H1 (cell line): ENCODE measurements around the gene RFT1. TPM values are rescaled to one million over a fixed set of nuclear protein-coding genes. Genes with fewer than 3 reads are reported as not detected.

Experiments used
- CTCF ChIA-PET: fragments of 300-600 bp; sonication (Branson Sonifier 250); formaldehyde crosslinking; loops from one replicate; lab custom pipeline; 2021; ENCODE audit not compliant: partially characterized antibody; lab: Charles Lee
- POLR2A ChIA-PET: fragments of 300-600 bp; sonication (Branson Sonifier 250); formaldehyde crosslinking; loops from one replicate; lab custom pipeline; 2021; ENCODE audit warnings: inconsistent platforms; ENCODE audit not compliant: partially characterized antibody; lab: Charles Lee
- DNase-seq, 2 experiments: peaks; one replicate each; pipeline versions ENCODE4 v3.0.0 to v3.0.0-alpha.2; 2010 to 2022; ENCODE audit warnings: low spot score in 2 of 2, low read depth in 1 of 2, mixed read lengths in 1 of 2
- FAIRE-seq: peaks from 2 replicates; lab custom pipeline; 2011; peaks lifted over from hg19 to GRCh38; lab: Jason Lieb, UNC
- H2AFZ ChIP-seq: 2 replicates; pipeline ENCODE4 v1.8.1; 2012; ENCODE audit warnings: low read length, inconsistent platforms
- H2AK5ac ChIP-seq: 2 replicates; pipeline ENCODE4 v1.6.1; 2013; ENCODE audit warnings: low read depth, low read length
- H2BK120ac ChIP-seq: replicated peaks from 2 replicates; pipeline ENCODE3; 2013; ENCODE audit warnings: low read depth, low read length, inconsistent platforms
- H2BK12ac ChIP-seq: 2 replicates; pipeline ENCODE4 v1.6.1; 2013; ENCODE audit warnings: low read depth, low read length
- H2BK15ac ChIP-seq: 2 replicates; pipeline ENCODE4 v1.6.1; 2013; ENCODE audit warnings: low read length
- H2BK20ac ChIP-seq: 2 replicates; pipeline ENCODE4 v1.6.1; 2013; ENCODE audit warnings: low read length
- H2BK5ac ChIP-seq: 2 replicates; pipeline ENCODE4 v1.6.1; 2013; ENCODE audit warnings: low read depth, low read length
- H3K14ac ChIP-seq: 2 replicates; pipeline ENCODE4 v1.6.1; 2013; ENCODE audit warnings: inconsistent platforms; ENCODE audit not compliant: insufficient read length
- H3K18ac ChIP-seq: 2 replicates; pipeline ENCODE4 v1.6.1; 2013; ENCODE audit warnings: low read length; ENCODE audit errors: extremely low read depth
- H3K23ac ChIP-seq: 2 replicates; pipeline ENCODE4 v1.6.1; 2013; ENCODE audit warnings: inconsistent platforms; ENCODE audit not compliant: insufficient read length
- H3K23me2 ChIP-seq: 2 replicates; pipeline ENCODE4 v1.6.1; 2013; ENCODE audit warnings: low read depth, low read length
- H3K27ac ChIP-seq: 2 replicates; pipeline ENCODE4 v1.6.1; 2011; ENCODE audit warnings: low read depth, low read length, inconsistent platforms
- H3K27me3 ChIP-seq, 4 experiments: replicated peaks in 1 of 4; 1 replicate in 1 of 4; 2 replicates in 3 of 4; pipeline versions ENCODE4 v1.6.1 to v1.8.1; 2011 to 2013; ENCODE audit warnings: low read length in 3 of 4, mild to moderate bottlenecking in 3 of 4, inconsistent platforms in 2 of 4, mixed read lengths in 2 of 4, moderate library complexity in 1 of 4; ENCODE audit not compliant: control insufficient read depth in 3 of 4, insufficient read depth in 3 of 4; ENCODE audit errors: extremely low read depth in 1 of 4
- H3K36me3 ChIP-seq, 4 experiments: 2 replicates each; pipeline versions ENCODE4 v1.6.1 to v1.8.1; 2011 to 2013; ENCODE audit warnings: mild to moderate bottlenecking in 4 of 4, low read length in 3 of 4, moderate library complexity in 2 of 4, control low read depth in 1 of 4, inconsistent platforms in 1 of 4; ENCODE audit not compliant: insufficient read depth in 4 of 4, control insufficient read depth in 2 of 4
- H3K4ac ChIP-seq: replicated peaks from 2 replicates; pipeline ENCODE3; 2013; ENCODE audit warnings: low read length, low read depth, mixed read lengths, inconsistent platforms; ENCODE audit not compliant: insufficient read length
- H3K4me1 ChIP-seq, 4 experiments: replicated peaks in 1 of 4; 1 replicate in 1 of 4; 2 replicates in 3 of 4; pipeline versions ENCODE4 v1.6.1 to v1.8.1; 2011 to 2013; ENCODE audit warnings: low read length in 3 of 4, inconsistent platforms in 2 of 4, mixed read lengths in 1 of 4; ENCODE audit not compliant: insufficient read depth in 4 of 4, control insufficient read depth in 3 of 4
- H3K4me2 ChIP-seq, 2 experiments: 2 replicates each; pipeline versions ENCODE4 v1.6.1 to v1.8.1; 2011 to 2013; ENCODE audit warnings: low read depth in 2 of 2, low read length in 2 of 2, control low read depth in 1 of 2, inconsistent platforms in 1 of 2, mild to moderate bottlenecking in 1 of 2; ENCODE audit not compliant: insufficient read depth in 1 of 2
- H3K4me3 ChIP-seq, 4 experiments: fragments of 200-600, 300-600 bp in 1 of 4; sonication (generic), shearing (Covaris generic), sonication (Bioruptor Twin) in 1 of 4; 2 replicates each; pipeline versions ENCODE4 v1.5.1 to v1.8.1; 2011 to 2016; ENCODE audit warnings: low read length in 4 of 4, low read depth in 3 of 4, control low read depth in 2 of 4, inconsistent platforms in 2 of 4, mild to moderate bottlenecking in 2 of 4, mixed read lengths in 1 of 4, moderate library complexity in 1 of 4; ENCODE audit not compliant: insufficient read depth in 2 of 4; ENCODE audit errors: extremely low read depth in 1 of 4
- H3K56ac ChIP-seq: replicated peaks from 2 replicates; pipeline ENCODE3; 2013; ENCODE audit warnings: low read depth, mild to moderate bottlenecking, mixed read lengths, low read length, inconsistent platforms; ENCODE audit not compliant: insufficient read length
- H3K79me1 ChIP-seq: 2 replicates; pipeline ENCODE4 v1.6.1; 2013; ENCODE audit warnings: low read depth, low read length, control low read depth
- H3K79me2 ChIP-seq, 2 experiments: 2 replicates each; pipeline versions ENCODE4 v1.6.1 to v1.8.1; 2012 to 2013; ENCODE audit warnings: low read length in 2 of 2, mild to moderate bottlenecking in 2 of 2, inconsistent platforms in 1 of 2; ENCODE audit not compliant: insufficient read depth in 2 of 2, control insufficient read depth in 1 of 2
- H3K9ac ChIP-seq, 4 experiments: replicated peaks in 1 of 4; 1 replicate in 1 of 4; 2 replicates in 3 of 4; pipeline versions ENCODE4 v1.6.1 to v1.8.1; 2011 to 2013; ENCODE audit warnings: low read depth in 3 of 4, low read length in 3 of 4, control low read depth in 2 of 4, mild to moderate bottlenecking in 2 of 4, moderate library complexity in 2 of 4, inconsistent platforms in 1 of 4; ENCODE audit errors: extremely low read depth in 1 of 4
- H3K9me3 ChIP-seq, 2 experiments: 2 replicates each; pipeline versions ENCODE4 v1.6.1 to v1.8.1; 2012 to 2013; ENCODE audit warnings: mild to moderate bottlenecking in 2 of 2, moderate library complexity in 2 of 2, control low read depth in 1 of 2, inconsistent platforms in 1 of 2, low read depth in 1 of 2, low read length in 1 of 2, mixed read lengths in 1 of 2; ENCODE audit not compliant: insufficient read depth in 2 of 2
- H4K20me1 ChIP-seq, 2 experiments: replicated peaks in 1 of 2; 2 replicates each; pipeline versions ENCODE3 to v1.8.1; 2011 to 2013; ENCODE audit warnings: inconsistent platforms in 2 of 2, low read length in 2 of 2, mild to moderate bottlenecking in 1 of 2; ENCODE audit not compliant: insufficient read depth in 2 of 2, control insufficient read depth in 1 of 2
- H4K5ac ChIP-seq: 2 replicates; pipeline ENCODE4 v1.6.1; 2013; ENCODE audit warnings: low read length, low read depth, mixed read lengths, inconsistent platforms; ENCODE audit not compliant: insufficient read length
- H4K8ac ChIP-seq: 2 replicates; pipeline ENCODE4 v1.8.0; 2013; ENCODE audit warnings: mild to moderate bottlenecking, moderate library complexity, low read length, inconsistent platforms; ENCODE audit not compliant: insufficient read depth; ENCODE audit errors: extremely low read depth
- H4K91ac ChIP-seq: replicated peaks from 2 replicates; pipeline ENCODE3; 2013; ENCODE audit warnings: low read length, mixed read lengths, inconsistent platforms; ENCODE audit not compliant: insufficient read length
- CTBP2 ChIP-seq: IDR thresholded peaks from 2 replicates; pipeline ENCODE4 v1.7.0; 2011; ENCODE audit warnings: borderline replicate concordance, mild to moderate bottlenecking, moderate library complexity, mixed read lengths, low read length; ENCODE audit not compliant: insufficient read depth, insufficient read length
- NRF1 ChIP-seq: IDR thresholded peaks from 2 replicates; pipeline ENCODE4 v1.6.1; 2011; ENCODE audit warnings: mild to moderate bottlenecking, low read depth, low read length, improper control_type of control experiment
- POU5F1 ChIP-seq: IDR thresholded peaks from 2 replicates; pipeline ENCODE4 v1.6.1; 2011; ENCODE audit warnings: low read depth, mild to moderate bottlenecking, low read length, moderate library complexity
- SIRT6 ChIP-seq: IDR thresholded peaks from one replicate; pipeline ENCODE4 v1.7.1; 2012; ENCODE audit warnings: low read length, inconsistent platforms
- SIX5 ChIP-seq: IDR thresholded peaks from 2 replicates; pipeline ENCODE4 v1.6.1; 2011; ENCODE audit warnings: mild to moderate bottlenecking, low read depth, low read length
- WGBS, 2 experiments: shearing (Covaris generic) in 1 of 2; methylation state at CpG; one replicate each; pipeline versions ENCODE4 v1.1.6 to v1.1.7; 2013 to 2015; ENCODE audit warnings: low lambda C conversion rate in 2 of 2, mixed read lengths in 2 of 2, inconsistent platforms in 1 of 2, low coverage in 1 of 2, missing lambda C conversion rate in 1 of 2; ENCODE audit not compliant: insufficient replicate concordance in 2 of 2, insufficient coverage in 1 of 2, insufficient read length in 1 of 2; ENCODE audit errors: extremely low coverage in 1 of 2, missing lambda C conversion rate in 1 of 2; 5-methylcytosine and 5-hydroxymethylcytosine counted together
- polyA plus RNA-seq, 7 experiments: library from polyadenylated mRNA; depleted of rRNA in 3 of 7; stranded (reverse) in 5 of 7; unstranded in 2 of 7; fragments of >200 nt in 5 of 7; fragments of 200-250 nt in 2 of 7; gene quantifications; 1 replicate in 5 of 7; 2 replicates in 1 of 7; 4 replicates in 1 of 7; pipeline versions ENCODE4 v1.2.1 to v1.2.3, GENCODE V29; 2011 to 2013; ENCODE audit warnings: missing spikeins in 2 of 7, mixed read lengths in 2 of 7
- total RNA-seq: library from RNA; stranded (reverse); fragmentation: NEBNext Ultra II Directional; extraction: Animal tissue kit (Norgen Biotek cat#: 25700); gene quantifications from 2 replicates; pipeline ENCODE4 v1.2.1, GENCODE V29; 2021

Gene RFT1
- total and polyA plus RNA-seq, 2 of the 8 experiments (the other 6 are each of a cell fraction or from before 2014, with no cell fraction given) = 27.7 to 42.4 TPM

DNA sequence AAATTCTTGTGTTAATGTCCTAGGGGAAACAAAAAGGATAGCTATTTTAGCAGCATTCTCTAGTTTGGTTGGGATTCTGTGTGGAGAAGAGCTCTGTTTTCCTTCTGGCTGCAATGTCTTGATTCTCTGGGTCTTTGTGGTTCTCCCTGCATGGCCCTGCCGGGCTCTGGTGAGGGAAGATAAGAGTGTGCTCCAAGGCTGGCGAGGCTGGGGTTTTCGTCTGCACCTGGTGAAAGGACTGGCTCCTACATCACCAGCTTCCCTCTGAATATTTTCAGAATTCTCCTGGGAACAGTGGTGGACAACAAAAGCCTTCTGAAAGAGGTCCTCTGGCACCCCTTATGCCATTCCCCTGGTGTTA is 46.3 kb downstream of the RFT1 start:
- DNase-seq (no peak), FAIRE-seq (no peak)
- H2BK12ac ChIP-seq = no peak overlapping the region
- ChIA-PET POLR2A (interaction anchor here (0.8 to 5.0 kb wide), 2 partner anchors 9 to 12 kb away, joined by 3 to 25 read pairs; no protein-coding TSS in a partner anchor), CTCF (interaction anchor here (0.6 to 1.6 kb wide), 5 partner anchors 14 to 419 kb away, joined by 3 to 4 read pairs (median 3); no protein-coding TSS in a partner anchor)
- H2BK5ac ChIP-seq = no peak overlapping the region
- no peaks in the 10 kb centered on the region for H4K20me1 ChIP-seq
- no peak overlapping the region for H3K4me3 ChIP-seq
- no peaks in the 10 kb centered on the region for H3K4me1 ChIP-seq
- no peak overlapping the region for H3K9ac ChIP-seq
- H3K4me2 ChIP-seq = no peak overlapping the region
- H3K9me3 ChIP-seq = no peaks in the 10 kb centered on the region
- H2BK15ac ChIP-seq = no peak overlapping the region
- H2BK120ac ChIP-seq = no peak overlapping the region
- TF ChIP-seq SIRT6 (no peak), CTBP2 (no peak), NRF1 (no peak), POU5F1 (no peak), SIX5 (no peak)
- H2BK20ac ChIP-seq = no peak overlapping the region
- no peaks in the 10 kb centered on the region for H3K79me2 ChIP-seq
- H3K79me1 ChIP-seq = no peaks in the 10 kb centered on the region
- H4K91ac ChIP-seq = no peak overlapping the region
- no peak overlapping the region for H3K23ac ChIP-seq
- WGBS, 2 experiments = 93% methylated on average over 3 of the region's 3 CpGs; no CpG with 5 or more reads in 1 of the 2 experiments
- no peak overlapping the region for H3K4ac ChIP-seq
- no peak overlapping the region for H4K5ac ChIP-seq
- no peak overlapping the region for H2AK5ac ChIP-seq
- H4K8ac ChIP-seq = no peak overlapping the region
- no peaks in the 10 kb centered on the region for H3K27me3 ChIP-seq
- no peaks in the 10 kb centered on the region for H3K36me3 ChIP-seq
- H3K18ac ChIP-seq = no peak overlapping the region
- no peak overlapping the region for H3K56ac ChIP-seq
- H2AFZ ChIP-seq = no peak overlapping the region
- no peak overlapping the region for H3K27ac ChIP-seq
- H3K14ac ChIP-seq = no peak overlapping the region
- no peaks in the 10 kb centered on the region for H3K23me2 ChIP-seq
